A549 (cell line): ENCODE data around the gene NUAK1. TPM values are rescaled to one million over a fixed set of nuclear protein-coding genes. Genes with fewer than 3 reads are reported as not detected.

Experiments
- ATAC-seq, 2 experiments: fragments of 200-7000 bp in 1 of 2; fragments of >200 bp in 1 of 2; cut with Nextera tagmentation in 1 of 2; cut with Tn5 transposase in 1 of 2; 3 replicates each; pipeline versions ENCODE4 v1.8.0 to v1.9.1; 2018 to 2020; ENCODE audit warnings: mild to moderate bottlenecking in 1 of 2, moderate library complexity in 1 of 2
- CTCF ChIA-PET: fragments of 300-600 bp; sonication (Branson Sonifier 250); formaldehyde crosslinking; extraction: SDS; loops from one replicate; lab custom pipeline; 2021; ENCODE audit warnings: antibody characterized with exemption, inconsistent platforms; lab: Yijun Ruan, JAX
- POLR2A ChIA-PET: fragments of 350-600 bp; formaldehyde crosslinking; extraction: SDS; loops from one replicate; lab custom pipeline; 2021; ENCODE audit warnings: antibody characterized with exemption, inconsistent platforms; lab: Yijun Ruan, JAX
- DNase-seq, 2 experiments: peaks; one replicate each; pipeline versions ENCODE4 v3.0.0 to v3.0.0-alpha.2; 2011 to 2016; ENCODE audit warnings: low read depth in 1 of 2, low spot score in 1 of 2
- FAIRE-seq: peaks from 2 replicates; lab custom pipeline; 2011; peaks lifted over from hg19 to GRCh38; lab: Jason Lieb, UNC
- H3K27ac ChIP-seq, 2 experiments: fragments of >200 bp; sonication (Bioruptor Twin); formaldehyde crosslinking; 3 replicates each; pipeline ENCODE4 v1.5.1; 2016 to 2017
- H3K4me1 ChIP-seq: fragments of >200 bp; sonication (Bioruptor Twin); formaldehyde crosslinking; 3 replicates; pipeline ENCODE4 v1.6.1; 2016
- H3K4me2 ChIP-seq: fragments of >200 bp; sonication (Bioruptor Twin); formaldehyde crosslinking; 3 replicates; pipeline ENCODE4 v1.6.1; 2016
- H3K4me3 ChIP-seq: fragments of >200 bp; sonication (Bioruptor Twin); formaldehyde crosslinking; 3 replicates; pipeline ENCODE4 v1.5.1; 2016
- H3K9me3 ChIP-seq: fragments of >200 bp; sonication (Bioruptor Twin); formaldehyde crosslinking; 3 replicates; pipeline ENCODE4 v1.6.1; 2016
- CBX2 ChIP-seq: fragments of 200-600 bp; sonication (generic); IDR thresholded peaks from 2 replicates; pipeline ENCODE4 v1.6.1; 2016; ENCODE audit warnings: low read depth, mild to moderate bottlenecking, borderline replicate concordance
- CBX8 ChIP-seq: fragments of 200-600 bp; sonication (generic); IDR thresholded peaks from 2 replicates; pipeline ENCODE4 v1.6.1; 2016
- CHD2 ChIP-seq: fragments of 150-350 bp; IDR thresholded peaks from 2 replicates; pipeline ENCODE4 v1.6.1; 2014; ENCODE audit warnings: low read length; ENCODE audit not compliant: partially characterized antibody
- EHF ChIP-seq: fragments of 250-450 bp; sonication (Bioruptor Pico); IDR thresholded peaks from 2 replicates; pipeline ENCODE4 v1.5.0; 2020; ENCODE audit warnings: mild to moderate bottlenecking
- EP300 ChIP-seq, 2 experiments: fragments of >200 bp; sonication (Bioruptor Twin); formaldehyde crosslinking; IDR thresholded peaks; 2 replicates in 1 of 2; 3 replicates in 1 of 2; pipeline ENCODE4 v1.6.1; 2016 to 2017
- FOSB ChIP-seq: fragments of 250-450 bp; sonication (Bioruptor Pico); IDR thresholded peaks from 2 replicates; pipeline ENCODE4 v1.5.0; 2020; ENCODE audit warnings: mild to moderate bottlenecking, moderate library complexity
- FOXS1 ChIP-seq: fragments of 250-450 bp; sonication (Bioruptor Pico); IDR thresholded peaks from 2 replicates; pipeline ENCODE4 v1.5.0; 2020; ENCODE audit warnings: mild to moderate bottlenecking, moderate library complexity
- GATA3 ChIP-seq: IDR thresholded peaks from 2 replicates; pipeline ENCODE4 v1.6.1; 2012; ENCODE audit warnings: borderline replicate concordance
- HDAC2 ChIP-seq: fragments of 200-600 bp; sonication (generic); IDR thresholded peaks from 2 replicates; pipeline ENCODE4 v1.6.1; 2016
- HES2 ChIP-seq: fragments of >200 bp; sonication (Bioruptor Twin); formaldehyde crosslinking; IDR thresholded peaks from 2 replicates; pipeline ENCODE4 v1.6.1; 2016
- HOXB13 ChIP-seq: fragments of 250-450 bp; sonication (Bioruptor Pico); IDR thresholded peaks from 2 replicates; pipeline ENCODE4 v1.5.0; 2020; ENCODE audit warnings: low read depth, mild to moderate bottlenecking, moderate library complexity
- KDM5A ChIP-seq: fragments of 200-600 bp; sonication (generic); IDR thresholded peaks from 2 replicates; pipeline ENCODE4 v1.6.1; 2016; ENCODE audit warnings: antibody characterized with exemption, mild to moderate bottlenecking
- MAFK ChIP-seq: fragments of 450-650 bp; IDR thresholded peaks from 2 replicates; pipeline ENCODE4 v1.6.1; 2014; ENCODE audit not compliant: partially characterized antibody
- MAX ChIP-seq: IDR thresholded peaks from 2 replicates; pipeline ENCODE4 v1.6.1; 2012
- NPAS2 ChIP-seq: fragments of 250-450 bp; sonication (Bioruptor Pico); IDR thresholded peaks from 2 replicates; pipeline ENCODE4 v1.8.0; 2022; ENCODE audit warnings: mild to moderate bottlenecking, moderate library complexity, borderline replicate concordance
- RAD21 ChIP-seq, 2 experiments: fragments of >200 bp in 1 of 2; sonication (Bioruptor Twin) in 1 of 2; formaldehyde crosslinking in 1 of 2; IDR thresholded peaks in 1 of 2; conservative IDR thresholded peaks in 1 of 2; 2 replicates in 1 of 2; 3 replicates in 1 of 2; pipeline ENCODE4 v1.6.1; 2012 to 2018; ENCODE audit warnings: inconsistent platforms in 1 of 2
- RFX5 ChIP-seq: fragments of 450-650 bp; IDR thresholded peaks from 2 replicates; pipeline ENCODE4 v1.7.1; 2014; ENCODE audit warnings: antibody characterized with exemption, mild to moderate bottlenecking, moderate library complexity
- RNF2 ChIP-seq: fragments of 200-600 bp; sonication (generic); IDR thresholded peaks from 2 replicates; pipeline ENCODE4 v1.6.1; 2016; ENCODE audit warnings: low read depth, mild to moderate bottlenecking, antibody characterized with exemption, moderate library complexity, borderline replicate concordance
- SMC3 ChIP-seq: fragments of >200 bp; sonication (Bioruptor Twin); formaldehyde crosslinking; IDR thresholded peaks from 3 replicates; pipeline ENCODE4 v1.6.1; 2018; ENCODE audit warnings: inconsistent platforms
- WGBS: methylation state at CpG from one replicate; pipeline ENCODE4 v1.1.6; 2017; ENCODE audit errors: missing lambda C conversion rate; 5-methylcytosine and 5-hydroxymethylcytosine counted together
- polyA plus RNA-seq, 4 experiments: library from polyadenylated mRNA; depleted of rRNA in 3 of 4; stranded (reverse); fragments of >200 nt; fragmentation: RNase III in 1 of 4; extraction: RNeasy Plus Mini Kit Qiagen cat#74134 plus additional on column Dnase treatment in 1 of 4; gene quantifications; 2 replicates in 3 of 4; 3 replicates in 1 of 4; pipeline ENCODE4 v1.2.3, GENCODE V29; 2011 to 2017
- TF ChIP-seq, protein P1 (sequence below): IDR thresholded peaks from 2 replicates; pipeline ENCODE4 v1.6.1; 2012

NUAK1 gene
- polyA plus RNA-seq, 2 of the 4 experiments (the other 2 are of a cell fraction) = 20.8 to 22.3 TPM

DNA sequence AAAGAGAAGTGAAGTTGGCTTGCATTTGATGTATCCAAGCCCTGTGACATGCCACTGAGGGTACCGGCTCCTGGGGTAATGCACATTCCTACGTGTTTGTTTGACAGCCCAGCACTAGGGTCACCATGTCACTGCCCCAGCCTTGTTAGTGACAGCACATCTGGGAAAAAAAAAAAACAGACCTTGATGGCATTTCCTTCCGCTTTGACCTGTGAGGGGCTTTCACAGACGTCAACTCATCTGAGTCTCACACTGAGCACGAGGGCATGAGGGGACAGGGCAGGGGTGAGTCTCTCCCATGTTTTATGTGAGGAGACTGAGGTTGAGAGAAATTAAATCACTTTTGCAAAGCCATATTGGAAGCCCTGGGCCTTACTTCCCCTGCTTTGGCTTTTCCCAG, 111.5 kb downstream of the NUAK1 start:
- Histone ChIP-seq H3K27ac (peak overlapping the region in 1 of 2 experiments; percentile 56; a peak in 2 of 6 replicates), H3K4me1 (peaks cover 50% of the 10 kb centered on the region), H3K4me2 (no peak overlapping the region), H3K4me3 (no peak overlapping the region), H3K9me3 (no peaks in the 10 kb centered on the region)
- DNase-seq = no peak
- 92% methylated on average over 5 of the region's 5 CpGs for WGBS
- CTCF ChIA-PET = interaction anchor here (1.0 kb wide), 1 partner anchor 103 kb away, joined by 3 read pairs; no protein-coding TSS in a partner anchor
- FAIRE-seq = no peak
- POLR2A ChIA-PET = no interaction called here
- ATAC-seq = no peak
- TF ChIP-seq RFX5 (no peak), CBX8 (no peak), FOSB (CRISPR knock-in tag) (no peak), RNF2 (no peak), FOXS1 (CRISPR knock-in tag) (no peak), EHF (CRISPR knock-in tag) (no peak), HDAC2 (no peak), EP300 (IDR thresholded peaks at IDR 0.05) (no peak), MAX (no peak), CBX2 (no peak), NPAS2 (no peak), KDM5A (no peak), HES2 (no peak), SMC3 (no peak), GATA3 (no peak), MAFK (no peak)
- TF ChIP-seq, protein P1, sequence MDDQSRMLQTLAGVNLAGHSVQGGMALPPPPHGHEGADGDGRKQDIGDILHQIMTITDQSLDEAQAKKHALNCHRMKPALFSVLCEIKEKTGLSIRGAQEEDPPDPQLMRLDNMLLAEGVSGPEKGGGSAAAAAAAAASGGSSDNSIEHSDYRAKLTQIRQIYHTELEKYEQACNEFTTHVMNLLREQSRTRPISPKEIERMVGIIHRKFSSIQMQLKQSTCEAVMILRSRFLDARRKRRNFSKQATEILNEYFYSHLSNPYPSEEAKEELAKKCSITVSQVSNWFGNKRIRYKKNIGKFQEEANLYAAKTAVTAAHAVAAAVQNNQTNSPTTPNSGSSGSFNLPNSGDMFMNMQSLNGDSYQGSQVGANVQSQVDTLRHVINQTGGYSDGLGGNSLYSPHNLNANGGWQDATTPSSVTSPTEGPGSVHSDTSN = no peak

- DNase-seq (peak in 1 of 2 experiments; percentile 35), FAIRE-seq (no peak), ATAC-seq (no peak)
- Histone ChIP-seq H3K4me2 (no peak overlapping the region), H3K4me3 (no peak overlapping the region), H3K9me3 (no peaks in the 10 kb centered on the region), H3K4me1 (peaks cover 40% of the 10 kb centered on the region), H3K27ac (peak overlapping the region in 1 of 2 experiments; percentile 43; a peak in 2 of 6 replicates)
- WGBS = 60% methylated on average over 2 of the region's 2 CpGs
- CTCF ChIA-PET = interaction anchor here (0.6 to 1.0 kb wide), 6 partner anchors 13 to 462 kb away, joined by 3 read pairs; no protein-coding TSS in a partner anchor
- TF ChIP-seq CHD2 = no peak
- TF ChIP-seq RAD21 (conservative IDR thresholded peaks at IDR 0.05 in 1 of 2, IDR thresholded peaks at IDR 0.05 in 1 of 2) = peak in 1 of 2 experiments; percentile 35; a peak in 2 of 5 replicates
- POLR2A ChIA-PET = interaction anchor here (0.6 kb wide), 1 partner anchor 114 kb away, joined by 3 read pairs; no protein-coding TSS in a partner anchor
These were observed 113.6 kb downstream of the NUAK1 start for GRCh38 chr12:106025129-106025528.

GRCh38 chr12:106023039-106023438, 115.7 kb downstream of the NUAK1 start:
- peak overlapping the region; percentile 57 for H3K4me2 ChIP-seq
- POLR2A ChIA-PET = interaction anchor here (1.4 kb wide), 1 partner anchor 8 kb away, joined by 3 read pairs; no protein-coding TSS in a partner anchor
- DNase-seq (peak in 1 of 2 experiments; percentile 22), ATAC-seq (peak; percentile 47 to 61; a peak in 4 of 6 replicates), FAIRE-seq (no peak)
- TF ChIP-seq HOXB13 (CRISPR knock-in tag) (no peak), MAX (0 out of 2 replicates have a peak, but pooled peaks have one; percentile 10)
- 29% methylated on average over 2 of the region's 2 CpGs for WGBS
- peaks cover 18% of the 10 kb centered on the region for H3K9me3 ChIP-seq
- peaks cover 26% of the 10 kb centered on the region for H3K4me1 ChIP-seq
- H3K27ac ChIP-seq = peak overlapping the region; percentile 65 to 73
- H3K4me3 ChIP-seq = no peak overlapping the region
- CTCF ChIA-PET = interaction anchor here (1.0 to 2.7 kb wide), 3 partner anchors 9 to 603 kb away, joined by 3 to 15 read pairs (median 6); no protein-coding TSS in a partner anchor
